Astrocyte (in vitro differentiated cells and primary cell): Measurements from ENCODE around the gene TMEM95. TPM values are rescaled to one million over a fixed set of nuclear protein-coding genes. Genes with fewer than 3 reads are reported as not detected.
"Not testable (repeated sequence)": the region's sequence is repeated elsewhere in the genome, so short reads cannot be mapped to it uniquely, and the experiment has no call there.

Experiments
- DNase-seq: peaks from one replicate; pipeline ENCODE4 v3.0.0-alpha.2; 2010; ENCODE audit warnings: low read depth
- FAIRE-seq: peaks from 2 replicates; lab custom pipeline; 2011; peaks lifted over from hg19 to GRCh38; lab: Jason Lieb, UNC
- H2AFZ ChIP-seq: 2 replicates; pipeline ENCODE4 v1.6.0; 2012; ENCODE audit warnings: low read depth, low read length, inconsistent platforms
- H3K27ac ChIP-seq: 2 replicates; pipeline ENCODE4 v1.5.1; 2011; ENCODE audit warnings: low read depth, low read length, inconsistent platforms
- H3K27me3 ChIP-seq: 2 replicates; pipeline ENCODE4 v1.6.0; 2011; ENCODE audit warnings: low read length, inconsistent platforms; ENCODE audit not compliant: insufficient read depth
- H3K36me3 ChIP-seq: 2 replicates; pipeline ENCODE4 v1.5.1; 2011; ENCODE audit warnings: low read length, inconsistent platforms; ENCODE audit not compliant: insufficient read depth
- H3K4me1 ChIP-seq: 2 replicates; pipeline ENCODE4 v1.5.1; 2011; ENCODE audit warnings: low read length, inconsistent platforms; ENCODE audit not compliant: insufficient read depth
- H3K4me2 ChIP-seq: 2 replicates; pipeline ENCODE4 v1.6.0; 2012; ENCODE audit warnings: low read length, inconsistent platforms
- H3K4me3 ChIP-seq: 2 replicates; pipeline ENCODE4 v1.5.1; 2011; ENCODE audit warnings: low read depth, mild to moderate bottlenecking, low read length, inconsistent platforms; ENCODE audit not compliant: insufficient read depth
- H3K79me2 ChIP-seq: 2 replicates; pipeline ENCODE4 v1.6.0; 2012; ENCODE audit warnings: mild to moderate bottlenecking, low read length, inconsistent platforms; ENCODE audit not compliant: insufficient read depth
- H3K9ac ChIP-seq: 2 replicates; pipeline ENCODE4 v1.6.0; 2012; ENCODE audit warnings: mild to moderate bottlenecking, low read length, inconsistent platforms
- H3K9me3 ChIP-seq: 2 replicates; pipeline ENCODE4 v1.5.1; 2012; ENCODE audit warnings: low read depth, mild to moderate bottlenecking, low read length, inconsistent platforms; ENCODE audit not compliant: insufficient read depth
- H4K20me1 ChIP-seq: 2 replicates; pipeline ENCODE4 v1.6.0; 2012; ENCODE audit warnings: low read length, inconsistent platforms; ENCODE audit not compliant: insufficient read depth
- H3K27ac Mint-ChIP-seq: one replicate; pipeline ENCODE4 v1.8.0; 2021; ENCODE audit warnings: mild to moderate bottlenecking, mixed read lengths; ENCODE audit not compliant: unreplicated experiment
- H3K27me3 Mint-ChIP-seq: one replicate; pipeline ENCODE4 v1.8.0; 2021; ENCODE audit warnings: low read depth, mixed read lengths; ENCODE audit not compliant: unreplicated experiment
- H3K36me3 Mint-ChIP-seq: one replicate; pipeline ENCODE4 v1.8.0; 2021; ENCODE audit warnings: low read depth, mixed read lengths; ENCODE audit not compliant: unreplicated experiment
- H3K4me1 Mint-ChIP-seq: one replicate; pipeline ENCODE4 v1.8.0; 2021; ENCODE audit warnings: low read depth, mixed read lengths; ENCODE audit not compliant: unreplicated experiment
- H3K4me3 Mint-ChIP-seq: one replicate; pipeline ENCODE4 v1.8.0; 2021; ENCODE audit warnings: mild to moderate bottlenecking, moderate library complexity, mixed read lengths; ENCODE audit not compliant: unreplicated experiment
- H3K9me3 Mint-ChIP-seq: one replicate; pipeline ENCODE4 v1.8.0; 2021; ENCODE audit warnings: mild to moderate bottlenecking, mixed read lengths; ENCODE audit not compliant: unreplicated experiment
- EZH2 ChIP-seq: IDR thresholded peaks from 2 replicates; pipeline ENCODE4 v1.6.1; 2012; ENCODE audit warnings: mild to moderate bottlenecking, low read length, inconsistent platforms; ENCODE audit not compliant: insufficient read depth
- total RNA-seq: library from RNA; stranded (reverse); gene quantifications from 2 replicates; pipeline ENCODE4 v1.2.1, GENCODE V29; 2021
- TF ChIP-seq, protein P1 (sequence below): IDR thresholded peaks from 2 replicates; pipeline ENCODE4 v1.5.1; 2011; ENCODE audit warnings: low read depth, mild to moderate bottlenecking, inconsistent platforms, low read length, moderate library complexity; ENCODE audit not compliant: insufficient read depth

The TMEM95 gene
- total RNA-seq, 1 donor from 2014 or later, result 0.30 TPM

DNA sequence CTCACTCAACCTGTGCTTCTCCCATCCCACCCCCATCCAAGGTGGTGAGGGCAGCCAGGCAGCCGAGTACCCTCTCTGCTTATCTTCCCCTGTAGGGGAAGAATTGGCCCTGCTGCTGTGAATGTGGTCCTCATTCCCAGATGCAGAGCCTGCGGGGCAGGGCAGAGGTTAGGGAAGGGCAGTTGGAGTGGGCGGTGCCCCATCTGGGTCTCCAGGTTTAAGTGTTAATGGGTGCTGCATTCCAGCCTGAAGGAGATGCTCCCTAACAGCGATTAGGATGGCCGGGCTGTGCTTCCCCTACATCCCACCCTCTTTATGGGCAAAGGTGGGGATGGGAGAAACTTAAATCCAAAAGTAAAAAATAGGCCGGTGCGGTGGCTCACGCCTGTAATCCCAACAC, 12.1 kb downstream of the TMEM95 start:
- no peaks in the 10 kb centered on the region for H3K36me3 ChIP-seq
- no peak overlapping the region for H3K27ac ChIP-seq
- Mint-ChIP-seq H3K36me3 (no peaks in the 10 kb centered on the region), H3K27me3 (peaks cover 21% of the 10 kb centered on the region), H3K4me1 (peaks cover 1% of the 10 kb centered on the region), H3K27ac (no peak overlapping the region), H3K4me3 (no peak overlapping the region), H3K9me3 (no peaks in the 10 kb centered on the region)
- H3K4me3 ChIP-seq, result no peak overlapping the region
- no peaks in the 10 kb centered on the region for H4K20me1 ChIP-seq
- no peaks in the 10 kb centered on the region for H3K79me2 ChIP-seq
- H3K27me3 ChIP-seq, result peaks cover 2% of the 10 kb centered on the region
- FAIRE-seq (no peak), DNase-seq (no peak)
- H2AFZ ChIP-seq, result no peak overlapping the region
- H3K4me2 ChIP-seq, result no peak overlapping the region
- H3K9ac ChIP-seq, result no peak overlapping the region
- H3K9me3 ChIP-seq, result no peaks in the 10 kb centered on the region
- no peak for TF ChIP-seq EZH2
- TF ChIP-seq, protein P1, sequence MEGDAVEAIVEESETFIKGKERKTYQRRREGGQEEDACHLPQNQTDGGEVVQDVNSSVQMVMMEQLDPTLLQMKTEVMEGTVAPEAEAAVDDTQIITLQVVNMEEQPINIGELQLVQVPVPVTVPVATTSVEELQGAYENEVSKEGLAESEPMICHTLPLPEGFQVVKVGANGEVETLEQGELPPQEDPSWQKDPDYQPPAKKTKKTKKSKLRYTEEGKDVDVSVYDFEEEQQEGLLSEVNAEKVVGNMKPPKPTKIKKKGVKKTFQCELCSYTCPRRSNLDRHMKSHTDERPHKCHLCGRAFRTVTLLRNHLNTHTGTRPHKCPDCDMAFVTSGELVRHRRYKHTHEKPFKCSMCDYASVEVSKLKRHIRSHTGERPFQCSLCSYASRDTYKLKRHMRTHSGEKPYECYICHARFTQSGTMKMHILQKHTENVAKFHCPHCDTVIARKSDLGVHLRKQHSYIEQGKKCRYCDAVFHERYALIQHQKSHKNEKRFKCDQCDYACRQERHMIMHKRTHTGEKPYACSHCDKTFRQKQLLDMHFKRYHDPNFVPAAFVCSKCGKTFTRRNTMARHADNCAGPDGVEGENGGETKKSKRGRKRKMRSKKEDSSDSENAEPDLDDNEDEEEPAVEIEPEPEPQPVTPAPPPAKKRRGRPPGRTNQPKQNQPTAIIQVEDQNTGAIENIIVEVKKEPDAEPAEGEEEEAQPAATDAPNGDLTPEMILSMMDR, result no peak
- no peaks in the 10 kb centered on the region for H3K4me1 ChIP-seq

DNA sequence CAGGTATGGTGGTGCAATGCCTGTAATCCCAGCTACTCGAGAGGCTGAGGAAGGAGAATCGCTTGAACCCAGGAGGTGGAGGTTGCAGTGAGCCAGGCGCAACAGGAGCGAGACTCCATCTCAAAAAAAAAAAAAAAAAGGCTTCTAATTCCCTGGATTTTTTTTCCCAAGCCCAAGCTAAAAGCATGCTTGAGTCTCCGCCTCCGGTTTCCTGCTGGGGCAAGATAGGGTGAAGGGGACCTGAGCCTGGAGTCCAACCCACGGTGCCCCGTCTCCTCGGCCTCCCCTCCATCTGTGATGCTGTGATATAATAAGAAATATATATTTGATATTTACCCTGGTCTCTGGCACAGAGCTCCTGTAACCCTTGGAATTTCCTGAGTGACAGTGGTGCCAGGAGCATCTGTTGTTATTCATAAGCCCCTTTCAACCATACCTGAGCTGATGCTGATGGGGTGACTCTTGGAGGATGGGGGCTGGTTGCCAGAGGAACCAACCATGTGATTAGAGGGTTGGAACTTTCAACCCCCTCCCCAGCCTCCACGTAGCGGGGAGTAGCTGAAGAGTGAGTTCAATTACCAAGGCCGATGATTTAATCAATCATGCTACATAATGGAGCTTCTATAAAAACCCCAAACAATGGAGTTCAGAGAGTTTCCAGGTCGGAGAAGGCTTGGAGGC, 13.1 kb downstream of the TMEM95 start:
- H2AFZ ChIP-seq, result no peak overlapping the region
- H4K20me1 ChIP-seq, result no peaks in the 10 kb centered on the region
- no peak overlapping the region for H3K9ac ChIP-seq
- Mint-ChIP-seq H3K4me3 (peak overlapping the region; percentile 45), H3K27me3 (peaks cover 21% of the 10 kb centered on the region), H3K27ac (no peak overlapping the region), H3K36me3 (no peaks in the 10 kb centered on the region), H3K4me1 (peaks cover 1% of the 10 kb centered on the region), H3K9me3 (no peaks in the 10 kb centered on the region)
- no peak overlapping the region for H3K4me3 ChIP-seq
- H3K36me3 ChIP-seq, result no peaks in the 10 kb centered on the region
- no peak for TF ChIP-seq EZH2
- no peak overlapping the region for H3K4me2 ChIP-seq
- H3K4me1 ChIP-seq, result no peaks in the 10 kb centered on the region
- DNase-seq (no peak), FAIRE-seq (no peak)
- no peaks in the 10 kb centered on the region for H3K9me3 ChIP-seq
- H3K27me3 ChIP-seq, result peaks cover 2% of the 10 kb centered on the region
- no peak overlapping the region for H3K27ac ChIP-seq
- no peaks in the 10 kb centered on the region for H3K79me2 ChIP-seq

- DNase-seq, H3K36me3 Mint-ChIP-seq, H2AFZ ChIP-seq: not testable (repeated sequence)
Measured at GRCh38 chr17:7368599-7368994, 13.6 kb downstream of the TMEM95 start.

More at GRCh38 chr17:7368599-7368994, 13.6 kb downstream of the TMEM95 start:
- not testable (repeated sequence) for H3K4me1 ChIP-seq, H3K4me3 ChIP-seq, H3K4me1 Mint-ChIP-seq, H3K9ac ChIP-seq, H3K79me2 ChIP-seq, H3K27me3 ChIP-seq, H3K4me3 Mint-ChIP-seq, H4K20me1 ChIP-seq, FAIRE-seq, H3K4me2 ChIP-seq, H3K9me3 Mint-ChIP-seq, H3K9me3 ChIP-seq, H3K27ac Mint-ChIP-seq, H3K27ac ChIP-seq, H3K36me3 ChIP-seq
- peaks cover 21% of the 10 kb centered on the region for H3K27me3 Mint-ChIP-seq
